GM15510 (cell line): ENCODE data around the gene ATXN7L2.

Experiments used
- POLR2A ChIP-seq: IDR thresholded peaks from 3 replicates; pipeline ENCODE4 v1.6.1; 2011; ENCODE audit warnings: borderline replicate concordance; ENCODE audit not compliant: insufficient read length; ENCODE audit errors: extremely low read depth

Gene ATXN7L2

DNA sequence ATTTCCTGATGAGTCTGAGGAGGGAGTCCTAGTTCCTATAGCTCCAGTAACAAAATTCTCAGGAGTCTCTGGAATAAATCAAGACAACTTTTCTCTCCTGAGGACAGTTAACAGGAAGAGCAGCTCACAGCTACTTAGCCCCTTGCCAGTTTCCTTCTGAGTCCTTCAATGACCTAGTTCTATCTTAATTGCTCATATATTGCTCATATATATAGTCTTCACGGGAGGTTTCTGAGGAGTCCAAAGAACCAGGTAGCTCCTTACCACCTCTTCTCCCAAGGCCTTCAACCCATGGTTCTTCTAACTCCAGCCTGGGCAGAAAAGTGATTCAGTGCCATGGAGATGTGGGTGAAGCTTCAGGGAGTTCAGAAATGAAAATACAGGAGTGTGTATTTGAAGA is 21.3 kb downstream of the ATXN7L2 start:
- TF ChIP-seq POLR2A, result no peak

DNA sequence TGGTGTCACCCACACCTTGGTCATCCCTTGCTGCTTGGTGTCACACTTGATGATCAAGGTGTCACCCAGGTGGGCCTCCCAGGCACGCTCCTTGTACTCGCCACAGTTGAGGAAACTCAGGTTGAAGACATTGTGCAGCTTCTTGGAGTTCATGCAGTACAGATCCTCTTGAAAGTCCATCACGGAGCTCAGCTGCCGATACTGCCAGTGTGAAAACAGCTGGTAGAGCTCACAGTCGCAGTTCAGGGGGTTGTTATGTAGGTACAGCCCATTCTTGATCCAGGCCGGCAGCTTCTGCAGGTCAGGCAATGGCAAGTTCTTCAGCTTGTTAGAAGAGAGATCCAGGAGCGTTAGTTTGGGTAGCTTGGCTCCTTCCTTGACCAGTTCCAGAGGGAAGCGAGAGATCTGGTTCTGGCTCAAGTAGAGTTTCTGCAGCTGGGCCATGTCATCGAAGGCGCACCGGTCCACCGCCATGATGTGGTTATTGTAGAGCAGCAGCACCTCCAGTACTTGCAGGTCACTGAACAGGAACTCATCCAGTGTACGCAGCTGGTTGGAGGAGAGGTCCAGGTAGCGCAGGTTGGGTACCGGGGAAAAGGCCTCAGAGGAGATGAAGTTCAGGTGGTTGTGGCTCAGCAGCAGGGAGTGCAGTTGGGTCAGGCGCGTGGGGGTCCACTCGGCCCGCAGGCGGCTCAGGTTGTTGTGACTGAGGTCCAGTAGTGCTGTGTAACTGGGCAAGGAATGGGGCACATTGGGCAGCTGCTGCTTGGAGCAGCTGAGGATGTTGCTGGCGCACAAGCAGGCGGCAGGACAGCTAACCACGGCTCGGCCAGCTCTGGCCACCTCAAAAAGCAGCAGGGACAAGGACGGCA is 24.5 kb downstream of the ATXN7L2 start:
- no peak for TF ChIP-seq POLR2A

DNA sequence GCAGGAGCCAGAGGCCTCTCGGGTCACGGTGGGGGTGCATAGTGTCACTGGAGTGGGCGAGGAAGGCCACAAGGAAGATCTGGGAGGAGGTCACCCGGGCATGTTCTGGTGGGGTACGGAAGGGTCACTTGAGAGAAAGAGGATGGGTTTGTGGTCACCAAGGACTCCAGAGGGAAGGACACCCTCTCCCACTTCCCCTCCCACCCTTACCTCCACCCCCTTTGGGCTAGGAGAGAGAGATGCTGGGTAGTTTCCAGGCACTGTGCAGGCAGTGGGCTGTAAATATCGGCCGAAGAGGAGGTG is 25.1 kb downstream of the ATXN7L2 start:
- TF ChIP-seq POLR2A, result no peak

DNA sequence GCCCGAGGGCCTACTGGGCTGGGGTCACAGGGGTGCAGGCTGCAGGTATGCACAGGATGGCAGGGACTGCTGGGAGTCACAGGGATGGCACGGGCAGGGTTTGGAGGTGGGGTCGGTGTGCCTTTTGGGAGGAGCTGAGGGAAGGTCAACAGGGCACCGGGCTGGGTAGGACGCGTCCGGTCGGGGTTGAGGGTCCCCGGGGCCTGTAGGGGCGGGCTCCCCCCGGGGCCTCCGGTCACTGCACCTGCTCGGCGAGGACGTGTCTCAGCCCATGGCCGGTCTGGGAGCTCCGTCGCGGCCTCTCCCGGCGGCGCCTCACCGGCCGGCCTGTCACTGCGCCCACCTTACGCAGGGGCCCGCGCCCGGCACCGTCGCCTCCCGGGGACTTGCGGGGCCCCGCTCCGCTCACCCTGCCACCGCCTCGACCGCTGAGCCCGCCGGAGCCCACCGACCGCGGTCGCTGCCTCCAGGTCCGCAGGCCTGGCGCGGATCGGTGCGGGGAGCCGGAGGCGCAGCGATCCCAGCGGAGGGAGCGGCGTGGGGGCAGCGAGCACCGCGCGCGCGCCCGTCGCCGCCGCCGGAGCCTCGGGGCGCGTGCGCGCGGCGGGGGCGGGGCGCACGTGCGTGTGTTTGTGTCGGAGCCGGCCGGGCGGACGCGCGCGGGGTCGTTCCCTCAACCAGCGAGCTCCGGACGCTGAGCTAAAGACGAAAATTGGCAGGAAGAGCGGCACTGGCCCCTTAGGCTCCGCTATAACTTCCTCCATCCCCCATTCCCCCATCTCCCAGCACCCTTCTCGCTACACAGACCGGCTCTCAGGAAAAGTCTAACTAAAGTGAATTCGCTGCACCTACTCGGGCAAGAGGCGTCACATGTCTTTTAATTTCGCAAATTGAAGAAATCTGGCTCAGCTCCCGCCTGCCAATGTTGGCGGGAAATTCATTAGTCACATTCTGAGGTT is 25.8 kb downstream of the ATXN7L2 start, which contains the start of gene AMIGO1:
TSS of gene AMIGO1 (minus strand) at position 552 of the 959 bp plus-strand sequence. CDS start 815 bp downstream, outside the sequence.
- no peak for TF ChIP-seq POLR2A

DNA sequence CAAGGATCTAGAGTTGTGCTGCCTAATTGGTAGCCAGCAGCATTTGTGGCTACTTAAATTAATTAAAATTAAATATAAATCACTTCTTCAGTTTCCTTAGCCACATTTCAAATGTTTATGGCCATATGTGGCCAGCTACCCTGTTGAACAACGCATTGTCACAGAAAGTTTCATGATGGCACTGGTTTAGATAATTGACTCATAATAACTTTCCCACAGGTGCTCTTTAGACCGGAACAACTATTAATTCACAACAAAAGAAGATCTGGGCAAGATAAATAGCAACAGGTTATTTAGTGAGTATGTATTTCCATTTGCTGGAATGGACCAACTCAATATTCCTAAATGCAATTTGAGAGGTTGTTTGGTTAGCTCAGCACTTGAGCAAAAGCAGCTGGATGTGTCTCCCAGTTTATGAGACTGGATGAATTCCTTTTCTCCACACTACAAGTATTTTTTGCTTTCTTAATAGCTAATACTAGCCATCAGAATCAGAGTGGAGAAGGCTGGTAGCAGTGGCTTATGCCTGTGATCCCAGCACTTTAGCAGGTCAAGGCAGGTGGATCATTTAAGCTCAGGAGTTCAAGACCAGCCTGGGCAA is 29.5 kb downstream of the ATXN7L2 start:
- no peak for TF ChIP-seq POLR2A

DNA sequence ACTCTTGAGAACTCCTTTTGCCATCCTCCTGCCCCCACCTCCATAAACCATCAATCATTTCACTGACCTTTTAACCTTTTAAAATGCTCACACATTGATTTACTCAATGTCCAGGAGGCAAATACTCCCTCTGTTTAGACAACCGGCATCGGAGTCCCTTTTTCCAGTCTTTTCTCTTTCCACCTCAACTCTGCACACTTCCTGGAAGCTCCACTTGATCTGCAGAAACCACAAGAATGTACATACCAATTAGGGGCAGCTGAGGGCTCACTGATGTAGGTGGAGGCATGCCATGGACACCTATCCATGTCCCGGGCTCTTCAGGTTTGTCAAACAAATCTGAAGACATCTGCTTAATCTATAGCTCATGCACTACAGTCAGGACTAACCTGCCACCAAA is 31.1 kb downstream of the ATXN7L2 start:
- no peak for TF ChIP-seq POLR2A

DNA sequence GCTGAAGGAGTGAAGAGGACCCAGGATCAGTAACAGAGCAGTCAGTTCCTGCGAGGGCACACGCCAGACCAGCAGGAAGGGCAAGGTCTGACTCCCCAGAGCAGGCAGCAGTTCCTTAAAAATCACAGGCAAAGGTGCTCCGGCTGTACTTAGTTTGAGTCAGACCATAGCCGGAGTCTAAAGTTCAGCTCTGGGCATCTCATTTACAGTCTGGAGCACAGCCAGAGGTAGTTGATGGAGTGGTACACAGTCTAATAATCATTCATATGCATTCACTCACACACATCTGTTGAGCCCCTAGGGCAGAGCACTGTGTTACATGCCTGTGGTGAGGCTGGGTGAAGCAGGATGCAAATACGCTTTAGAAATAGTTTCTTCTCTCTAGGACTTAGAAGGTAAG is 33.2 kb downstream of the ATXN7L2 start:
- no peak for TF ChIP-seq POLR2A

DNA sequence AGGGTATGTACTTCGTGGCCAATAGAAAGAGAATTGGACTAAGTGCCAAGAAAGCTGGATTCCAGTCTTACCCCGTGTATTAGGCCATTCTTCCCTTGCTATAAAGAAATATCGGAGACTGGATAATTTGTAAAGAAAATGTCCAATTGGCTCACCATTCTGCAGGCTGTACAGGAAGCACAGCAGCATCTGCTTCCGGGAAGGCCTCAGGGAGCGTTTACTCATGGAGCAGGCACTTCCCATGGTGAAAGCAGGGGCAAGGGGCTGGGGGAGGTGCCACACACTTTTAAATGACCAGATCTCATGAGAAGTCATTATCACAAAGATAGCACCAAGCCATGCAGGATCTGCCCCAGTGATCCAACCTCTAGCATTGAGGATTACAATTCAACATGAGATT is 33.6 kb downstream of the ATXN7L2 start:
- no peak for TF ChIP-seq POLR2A

DNA sequence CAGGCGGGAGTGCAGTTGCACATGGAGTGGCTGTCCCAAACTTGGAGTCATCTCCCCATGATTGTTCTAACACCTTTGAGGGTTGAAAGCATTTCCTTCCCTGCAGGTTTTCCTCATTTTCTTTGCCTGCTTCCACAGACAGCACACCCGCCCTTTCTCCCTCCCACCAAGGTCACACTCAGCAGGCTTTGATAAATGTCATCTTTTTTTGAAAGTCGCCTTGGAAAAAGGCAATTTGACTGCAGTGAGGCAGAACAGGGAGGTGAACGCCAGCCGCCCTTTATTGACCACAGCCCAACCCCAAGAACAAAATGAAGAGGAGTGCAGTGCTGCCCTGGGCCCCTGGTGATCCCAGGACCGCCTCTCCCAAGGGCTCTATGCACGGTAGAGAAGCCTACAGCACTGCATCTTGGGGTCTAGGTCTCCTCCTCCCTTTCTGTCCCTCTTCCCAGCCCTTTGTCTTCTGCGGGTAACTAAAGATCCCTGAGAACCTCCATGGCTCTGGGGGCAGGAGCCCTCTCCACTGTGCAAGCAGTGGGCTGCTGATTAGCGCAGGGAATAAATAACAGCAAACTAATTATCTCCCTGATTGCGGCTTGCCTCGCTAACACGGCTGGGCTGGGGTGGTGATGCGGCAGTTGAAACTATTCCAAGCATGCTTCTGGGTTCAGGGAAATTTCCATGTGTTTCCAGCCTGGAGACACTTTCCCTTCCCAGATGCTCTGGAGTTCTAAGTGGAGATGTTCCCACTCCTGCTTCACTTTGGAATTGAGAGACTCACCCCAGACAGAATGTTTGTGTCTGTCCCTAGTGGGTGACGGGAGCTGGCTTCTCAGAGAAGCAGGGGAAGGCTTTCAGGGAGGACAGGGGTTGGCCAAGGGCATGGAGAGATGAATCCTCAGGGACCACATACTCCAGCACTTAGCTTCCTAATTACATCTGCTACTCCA is 37.6 kb downstream of the ATXN7L2 start:
- TF ChIP-seq POLR2A, result no peak

DNA sequence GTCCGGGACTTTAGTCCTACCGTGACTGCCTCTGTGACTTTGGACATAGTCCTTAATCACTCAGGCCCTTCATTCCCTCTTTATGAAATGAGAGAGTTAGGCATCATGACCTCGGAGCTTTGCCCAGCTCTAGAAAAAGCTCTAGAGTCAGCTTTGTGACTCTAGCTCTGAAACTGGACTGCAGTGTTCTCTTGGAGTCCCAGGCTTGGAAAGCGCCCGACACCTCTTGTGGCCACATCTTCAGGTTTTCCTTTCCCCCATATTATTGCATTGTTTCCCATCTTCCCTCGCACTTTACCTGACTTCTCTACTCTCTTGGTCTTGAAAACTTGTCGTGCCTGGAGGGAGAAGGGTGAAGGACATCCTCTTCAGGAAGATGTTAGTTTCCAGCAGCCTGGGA is 38.3 kb downstream of the ATXN7L2 start:
- TF ChIP-seq POLR2A, result no peak

DNA sequence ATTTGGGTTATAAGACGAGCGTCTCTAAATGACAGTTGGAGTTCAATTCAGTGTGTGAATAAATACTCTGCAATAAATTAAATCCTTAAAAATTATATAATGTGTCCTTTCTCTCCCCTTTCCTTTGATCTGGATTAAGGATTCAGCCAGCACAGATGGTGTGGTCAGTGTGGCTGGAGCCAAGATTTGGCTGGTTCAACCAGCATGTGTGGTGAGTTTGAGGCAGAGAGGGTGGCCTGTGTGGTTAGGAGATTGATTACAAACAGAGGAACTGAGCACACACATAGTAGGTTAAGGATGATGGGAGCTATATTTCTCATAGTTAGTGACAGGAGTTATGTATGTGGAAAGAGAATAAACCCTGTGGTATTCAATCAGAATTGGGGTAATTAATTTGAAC is 40.0 kb downstream of the ATXN7L2 start:
- TF ChIP-seq POLR2A, result no peak

DNA sequence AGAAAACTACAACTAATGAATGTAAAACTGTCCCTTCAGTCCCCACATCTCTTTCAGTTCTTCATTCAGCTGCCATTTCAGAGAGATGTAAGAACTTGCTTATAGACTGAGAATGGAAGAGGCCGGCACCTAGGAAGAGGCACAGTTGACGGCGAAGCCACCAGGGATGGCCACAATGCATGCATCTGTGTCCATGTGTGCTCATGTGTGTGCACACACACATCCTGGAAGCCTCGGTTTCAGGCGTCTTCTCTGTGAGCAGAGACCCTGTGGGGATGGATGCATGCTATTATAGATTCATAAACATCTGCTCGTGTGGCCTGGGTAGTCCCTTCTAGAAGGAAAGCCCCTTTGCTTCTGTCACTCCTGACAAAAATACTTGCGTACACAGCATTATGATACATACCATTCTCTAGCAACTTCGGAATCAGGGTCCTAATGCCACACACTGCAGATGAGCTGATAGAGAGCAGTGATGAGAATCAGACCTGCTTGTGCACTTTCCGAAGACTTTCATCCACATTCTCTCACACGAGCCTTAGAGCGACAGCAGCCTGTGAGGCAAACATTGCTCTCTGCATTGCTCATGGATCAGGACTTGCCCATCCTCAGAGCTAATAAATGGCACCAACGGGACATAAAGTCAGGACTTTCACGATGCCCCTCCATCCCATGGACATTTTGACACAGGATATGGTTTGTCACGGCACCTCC is 43.5 kb downstream of the ATXN7L2 start:
- TF ChIP-seq POLR2A, result no peak
